H9 (cell line): ENCODE measurements around the gene STEAP2. TPM values are rescaled to one million over a fixed set of nuclear protein-coding genes. Genes with fewer than 3 reads are reported as not detected.

Source experiments
- DNase-seq: peaks from one replicate; pipeline ENCODE4 v3.0.0-alpha.2; 2017
- H2AFZ ChIP-seq: one replicate; pipeline ENCODE4 v1.6.1; 2013; ENCODE audit warnings: mild to moderate bottlenecking, low read length, control low read depth, moderate library complexity
- H2AK5ac ChIP-seq: 2 replicates; pipeline ENCODE4 v1.6.1; 2013; ENCODE audit warnings: low read length, control low read depth, mixed read lengths; ENCODE audit not compliant: insufficient read length
- H2BK120ac ChIP-seq: one replicate; pipeline ENCODE4 v1.6.1; 2013; ENCODE audit warnings: low read depth, mild to moderate bottlenecking, low read length, control low read depth, inconsistent platforms; ENCODE audit not compliant: poor library complexity, severe bottlenecking
- H2BK12ac ChIP-seq: 2 replicates; pipeline ENCODE4 v1.6.1; 2013; ENCODE audit warnings: low read length, control low read depth, mixed read lengths, low read depth; ENCODE audit not compliant: insufficient read length
- H2BK15ac ChIP-seq: 2 replicates; pipeline ENCODE4 v1.6.1; 2013; ENCODE audit warnings: low read depth, low read length, control low read depth
- H2BK20ac ChIP-seq: one replicate; pipeline ENCODE4 v1.6.1; 2013; ENCODE audit warnings: low read depth, mild to moderate bottlenecking, low read length, control low read depth, inconsistent platforms; ENCODE audit not compliant: poor library complexity, severe bottlenecking
- H2BK5ac ChIP-seq: 2 replicates; pipeline ENCODE4 v1.6.1; 2013; ENCODE audit warnings: low read length, control low read depth, mixed read lengths; ENCODE audit not compliant: insufficient read length
- H3K14ac ChIP-seq: 2 replicates; pipeline ENCODE4 v1.6.1; 2013; ENCODE audit warnings: low read length, control low read depth; ENCODE audit not compliant: insufficient read depth
- H3K18ac ChIP-seq: 2 replicates; pipeline ENCODE4 v1.6.1; 2013; ENCODE audit warnings: low read depth, mild to moderate bottlenecking, mixed read lengths, low read length, control low read depth; ENCODE audit not compliant: insufficient read length
- H3K23ac ChIP-seq: 2 replicates; pipeline ENCODE4 v1.6.1; 2013; ENCODE audit warnings: low read length, control low read depth, mixed read lengths, low read depth; ENCODE audit not compliant: insufficient read length
- H3K23me2 ChIP-seq: 2 replicates; pipeline ENCODE4 v1.6.1; 2013; ENCODE audit warnings: low read depth, mild to moderate bottlenecking, mixed read lengths, low read length, control low read depth; ENCODE audit not compliant: insufficient read length, poor library complexity, severe bottlenecking
- H3K27ac ChIP-seq: 2 replicates; pipeline ENCODE4 v1.5.1; 2013; ENCODE audit warnings: low read length, control low read depth, mixed read lengths, low read depth; ENCODE audit not compliant: insufficient read length
- H3K27me3 ChIP-seq: 2 replicates; pipeline ENCODE4 v1.6.1; 2013; ENCODE audit warnings: low read length, control low read depth, inconsistent platforms; ENCODE audit not compliant: insufficient read depth
- H3K4ac ChIP-seq: 2 replicates; pipeline ENCODE4 v1.6.1; 2013; ENCODE audit warnings: low read depth, mild to moderate bottlenecking, control low read depth, inconsistent platforms, low read length, moderate library complexity
- H3K4me1 ChIP-seq: 2 replicates; pipeline ENCODE4 v1.6.1; 2013; ENCODE audit warnings: low read length, control low read depth, inconsistent platforms; ENCODE audit not compliant: insufficient read depth
- H3K4me2 ChIP-seq: 2 replicates; pipeline ENCODE4 v1.6.1; 2013; ENCODE audit warnings: low read length, control low read depth, mixed read lengths; ENCODE audit not compliant: insufficient read length, insufficient read depth
- H3K56ac ChIP-seq: 2 replicates; pipeline ENCODE4 v1.6.1; 2013; ENCODE audit warnings: low read depth, mild to moderate bottlenecking, mixed read lengths, low read length, control low read depth; ENCODE audit not compliant: insufficient read length
- H3K79me1 ChIP-seq: 2 replicates; pipeline ENCODE4 v1.6.1; 2013; ENCODE audit warnings: low read depth, mild to moderate bottlenecking, moderate library complexity, low read length, control low read depth, inconsistent platforms; ENCODE audit not compliant: insufficient read depth, poor library complexity, severe bottlenecking
- H3K79me2 ChIP-seq: 2 replicates; pipeline ENCODE4 v1.6.1; 2013; ENCODE audit warnings: low read length, control low read depth, inconsistent platforms; ENCODE audit not compliant: insufficient read depth
- H3K9ac ChIP-seq: 2 replicates; pipeline ENCODE4 v1.6.1; 2013; ENCODE audit warnings: low read length, control low read depth, mixed read lengths; ENCODE audit not compliant: insufficient read length; ENCODE audit errors: extremely low read depth
- H3K9me3 ChIP-seq: one replicate; pipeline ENCODE4 v1.6.1; 2013; ENCODE audit warnings: low read depth, low read length, inconsistent platforms; ENCODE audit not compliant: control insufficient read depth
- H3T11ph ChIP-seq: one replicate; pipeline ENCODE4 v1.6.1; 2013; ENCODE audit warnings: mild to moderate bottlenecking, low read length, control low read depth, inconsistent platforms
- H4K20me1 ChIP-seq: one replicate; pipeline ENCODE4 v1.6.1; 2013; ENCODE audit not compliant: control insufficient read depth, insufficient read length, insufficient read depth
- H4K5ac ChIP-seq: 2 replicates; pipeline ENCODE4 v1.6.1; 2013; ENCODE audit warnings: low read depth, mild to moderate bottlenecking, mixed read lengths, low read length, control low read depth; ENCODE audit not compliant: insufficient read length
- H4K8ac ChIP-seq: replicated peaks from 2 replicates; pipeline ENCODE4 v1.6.1; 2013; ENCODE audit warnings: low read length, control low read depth, mixed read lengths, low read depth; ENCODE audit not compliant: insufficient read length
- H4K91ac ChIP-seq: 2 replicates; pipeline ENCODE4 v1.6.1; 2013; ENCODE audit warnings: low read depth, mild to moderate bottlenecking, moderate library complexity, mixed read lengths, low read length, control low read depth; ENCODE audit not compliant: insufficient read length
- H3K27ac Mint-ChIP-seq, 3 experiments: 2 replicates in 2 of 3; 3 replicates in 1 of 3; pipeline ENCODE4 v1.8.0; 2020 to 2021; ENCODE audit warnings: mixed read lengths in 3 of 3, mild to moderate bottlenecking in 1 of 3, moderate library complexity in 1 of 3
- H3K27me3 Mint-ChIP-seq: 2 replicates; pipeline ENCODE4 v1.8.0; 2021; ENCODE audit warnings: low read depth, mild to moderate bottlenecking, moderate library complexity, mixed read lengths
- H3K36me3 Mint-ChIP-seq, 3 experiments: 2 replicates in 2 of 3; 3 replicates in 1 of 3; pipeline ENCODE4 v1.8.0; 2020 to 2021; ENCODE audit warnings: low read depth in 3 of 3, mixed read lengths in 3 of 3; ENCODE audit not compliant: insufficient read depth in 1 of 3
- H3K4me1 Mint-ChIP-seq, 2 experiments: 2 replicates each; pipeline ENCODE4 v1.8.0; 2020; ENCODE audit warnings: mixed read lengths in 2 of 2
- H3K4me3 Mint-ChIP-seq, 2 experiments: 2 replicates in 1 of 2; 3 replicates in 1 of 2; pipeline ENCODE4 v1.8.0; 2020 to 2021; ENCODE audit warnings: mild to moderate bottlenecking in 2 of 2, mixed read lengths in 2 of 2, moderate library complexity in 1 of 2
- H3K9me3 Mint-ChIP-seq, 2 experiments: 2 replicates in 1 of 2; 3 replicates in 1 of 2; pipeline ENCODE4 v1.8.0; 2020; ENCODE audit warnings: mild to moderate bottlenecking in 2 of 2, mixed read lengths in 2 of 2, moderate library complexity in 1 of 2
- CTCF ChIP-seq: fragments of 200-600 bp; sonication (generic); conservative IDR thresholded peaks from 3 replicates; pipeline ENCODE4 v1.8.0; 2021; ENCODE audit warnings: antibody characterized with exemption, mild to moderate bottlenecking
- WGBS: extraction: QIAGEN DNeasy Blood & Tissue Kit; methylation state at CpG from one replicate; pipeline ENCODE4 v1.1.7; 2013; ENCODE audit warnings: missing lambda C conversion rate, low lambda C conversion rate, mixed read lengths; ENCODE audit not compliant: insufficient read length; ENCODE audit errors: extremely low coverage; 5-methylcytosine and 5-hydroxymethylcytosine counted together
- total RNA-seq: library from RNA; stranded (reverse); gene quantifications from 2 replicates; pipeline ENCODE4 v1.2.1, GENCODE V29; 2021

The STEAP2 gene
- total RNA-seq, 1 experiment from 2014 or later = 6.7 TPM

GRCh38 chr7:90243556-90243955 is 32.0 kb downstream of the STEAP2 start:
- Histone ChIP-seq H3K9me3 (no peaks in the 10 kb centered on the region), H2BK120ac (no peak overlapping the region), H2BK15ac (no peak overlapping the region), H3T11ph (no peak overlapping the region), H3K9ac (no peak overlapping the region), H2AK5ac (no peak overlapping the region), H3K79me2 (no peaks in the 10 kb centered on the region), H3K27ac (no peak overlapping the region), H2BK20ac (no peak overlapping the region), H4K5ac (no peak overlapping the region), H3K27me3 (no peaks in the 10 kb centered on the region), H3K18ac (no peak overlapping the region), H4K8ac (no peak overlapping the region), H2BK12ac (no peak overlapping the region), H2AFZ (no peak overlapping the region), H4K20me1 (no peaks in the 10 kb centered on the region), H4K91ac (no peak overlapping the region), H3K4me1 (no peaks in the 10 kb centered on the region; the same call in 1 of the 2 replicates), H3K79me1 (no peaks in the 10 kb centered on the region), H3K23ac (no peak overlapping the region), H3K4me2 (no peak overlapping the region), H3K56ac (no peak overlapping the region), H2BK5ac (no peak overlapping the region), H3K4ac (no peak overlapping the region), H3K23me2 (peaks cover 12% of the 10 kb centered on the region), H3K14ac (no peak overlapping the region)
- H3K27me3 Mint-ChIP-seq = peaks cover 30% of the 10 kb centered on the region
- no peak overlapping the region for H3K27ac Mint-ChIP-seq
- no peak for TF ChIP-seq CTCF
- no peak for DNase-seq
- H3K4me1 Mint-ChIP-seq = peaks cover 32 to 41% of the 10 kb centered on the region in 2 experiments
- peak overlapping the region; percentile 59 to 84; a peak in 3 of 5 replicates for H3K4me3 Mint-ChIP-seq
- WGBS = no CpG with 5 or more reads among the region's 1 CpG
- no peaks in the 10 kb centered on the region; a peak in 1 of 7 replicates for H3K36me3 Mint-ChIP-seq
- H3K9me3 Mint-ChIP-seq = no peaks in the 10 kb centered on the region
